K562 (cell line): ENCODE results near the gene REM2. TPM values are rescaled to one million over a fixed set of nuclear protein-coding genes. Genes with fewer than 3 reads are reported as not detected.

Experiments
- ATAC-seq: fragments of 200-7000 bp; cut with Tn5 transposase; 3 replicates; pipeline ENCODE4 v1.9.1; 2020; ENCODE audit warnings: moderate library complexity
- BruUV-seq: library from RNA; stranded (reverse); fragments of 400-500 nt; replicated peaks from 2 replicates; lab custom pipeline; 2021; lab: Mats Ljungman, UMichigan
- CTCF ChIA-PET: fragments of 300-600 bp; formaldehyde crosslinking; extraction: SDS; loops from one replicate; lab custom pipeline; 2021; ENCODE audit warnings: low intra/inter-chr PET ratio; lab: Yijun Ruan, JAX
- POLR2A ChIA-PET: fragments of 300-600, 350-650 bp; sonication (Branson Sonifier 250); formaldehyde crosslinking; extraction: SDS; loops from one replicate; lab custom pipeline; 2021; ENCODE audit warnings: antibody characterized with exemption, inconsistent platforms; lab: Yijun Ruan, JAX
- DNase-seq, 4 experiments: peaks; one replicate each; pipeline versions ENCODE4 v3.0.0 to v3.0.0-alpha.2; 2011 to 2018; ENCODE audit warnings: low spot score in 3 of 4, mixed read lengths in 3 of 4; ENCODE audit errors: extremely low read depth in 1 of 4
- FAIRE-seq: peaks from 2 replicates; lab custom pipeline; 2011; peaks lifted over from hg19 to GRCh38; lab: Jason Lieb, UNC
- H2AFZ ChIP-seq: 2 replicates; pipeline ENCODE4 v1.6.0; 2011; ENCODE audit warnings: low read depth, low read length, control low read depth, inconsistent platforms
- H3K27ac ChIP-seq: fragments of 200-600 bp; 3 replicates; pipeline ENCODE4 v1.8.0; 2011; ENCODE audit warnings: low read depth, mild to moderate bottlenecking, control low read depth, inconsistent platforms, low read length, moderate library complexity, mixed read lengths; ENCODE audit errors: extremely low read depth
- H3K27me3 ChIP-seq, 2 experiments: fragments of 300-600 bp in 1 of 2; 2 replicates in 1 of 2; 3 replicates in 1 of 2; pipeline versions ENCODE4 v1.6.0 to v1.8.0; 2011; ENCODE audit warnings: inconsistent platforms in 2 of 2, low read length in 2 of 2, mild to moderate bottlenecking in 1 of 2, mixed read lengths in 1 of 2, moderate library complexity in 1 of 2; ENCODE audit not compliant: control insufficient read depth in 2 of 2, insufficient read depth in 2 of 2
- H3K36me3 ChIP-seq: fragments of 300-600 bp; 3 replicates; pipeline ENCODE4 v1.8.0; 2011; ENCODE audit warnings: mild to moderate bottlenecking, low read length, inconsistent platforms; ENCODE audit not compliant: control insufficient read depth, insufficient read depth
- H3K4me1 ChIP-seq, 2 experiments: fragments of 200-600 bp in 1 of 2; replicated peaks in 1 of 2; 2 replicates in 1 of 2; 3 replicates in 1 of 2; pipeline versions ENCODE4 v1.5.1 to v1.8.0; 2011; ENCODE audit warnings: inconsistent platforms in 2 of 2, low read length in 2 of 2, mild to moderate bottlenecking in 1 of 2, mixed read lengths in 1 of 2, moderate library complexity in 1 of 2; ENCODE audit not compliant: control insufficient read depth in 2 of 2, insufficient read depth in 2 of 2
- H3K4me2 ChIP-seq: 2 replicates; pipeline ENCODE4 v1.6.1; 2011; ENCODE audit warnings: low read length, control low read depth, inconsistent platforms, mixed read lengths; ENCODE audit not compliant: insufficient read depth
- H3K4me3 ChIP-seq: fragments of 200-600 bp; sonication (generic), shearing (Covaris generic); 2 replicates; pipeline ENCODE4 v1.5.1; 2016; ENCODE audit warnings: control low read depth, inconsistent platforms
- H3K79me2 ChIP-seq: fragments of 200-600 bp; 3 replicates; pipeline ENCODE4 v1.8.0; 2011; ENCODE audit warnings: low read length, inconsistent platforms; ENCODE audit not compliant: control insufficient read depth, insufficient read depth
- H3K9ac ChIP-seq, 2 experiments: 2 replicates each; pipeline versions ENCODE4 v1.6.0 to v1.6.1; 2011; ENCODE audit warnings: low read depth in 2 of 2, low read length in 2 of 2, control low read depth in 1 of 2, inconsistent platforms in 1 of 2, mild to moderate bottlenecking in 1 of 2, mixed read lengths in 1 of 2; ENCODE audit not compliant: insufficient read depth in 1 of 2
- H3K9me1 ChIP-seq: one replicate; pipeline ENCODE4 v1.6.0; 2011; ENCODE audit warnings: inconsistent platforms, mild to moderate bottlenecking, low read length, moderate library complexity; ENCODE audit not compliant: control insufficient read depth, insufficient read depth
- H3K9me3 ChIP-seq: replicated peaks from 2 replicates; pipeline ENCODE4 v1.5.1; 2011; ENCODE audit warnings: low read depth, low read length, inconsistent platforms; ENCODE audit not compliant: control insufficient read depth, insufficient read depth
- H4K20me1 ChIP-seq: replicated peaks from 2 replicates; pipeline ENCODE4 v1.6.1; 2011; ENCODE audit warnings: low read length, inconsistent platforms, mixed read lengths; ENCODE audit not compliant: control insufficient read depth, insufficient read depth
- BACH1 ChIP-seq: fragments of 200-800 bp; sonication (Bioruptor generic); IDR thresholded peaks from 2 replicates; pipeline ENCODE4 v1.6.1; 2016; ENCODE audit warnings: missing genetic modification characterization, missing compliant biosample characterization
- BDP1 ChIP-seq: IDR thresholded peaks from 3 replicates; pipeline ENCODE4 v1.6.1; 2011; ENCODE audit not compliant: insufficient read length, insufficient read depth
- ILF3 ChIP-seq: fragments of 450-650 bp; IDR thresholded peaks from 2 replicates; pipeline ENCODE4 v1.6.1; 2018; ENCODE audit warnings: antibody characterized with exemption, mild to moderate bottlenecking, moderate library complexity, borderline replicate concordance
- NR2C1 ChIP-seq, 2 experiments: fragments of 450-650 bp; IDR thresholded peaks; 2 replicates each; pipeline ENCODE4 v1.6.1; 2017; ENCODE audit warnings: mild to moderate bottlenecking in 2 of 2, antibody characterized with exemption in 1 of 2, inconsistent platforms in 1 of 2, missing compliant biosample characterization in 1 of 2, missing genetic modification characterization in 1 of 2
- NUFIP1 ChIP-seq: fragments of 450-650 bp; IDR thresholded peaks from 2 replicates; pipeline ENCODE4 v1.6.1; 2018; ENCODE audit not compliant: partially characterized antibody
- PHF8 ChIP-seq: fragments of 200-600 bp; sonication (generic); IDR thresholded peaks from 2 replicates; pipeline ENCODE4 v1.6.1; 2012; ENCODE audit warnings: mixed run types, mild to moderate bottlenecking, inconsistent platforms, low read length, moderate library complexity, borderline replicate concordance
- PTRF ChIP-seq: fragments of 450-650 bp; IDR thresholded peaks from 2 replicates; pipeline ENCODE4 v1.6.1; 2016; ENCODE audit warnings: mild to moderate bottlenecking, missing genetic modification characterization, missing compliant biosample characterization
- RBM25 ChIP-seq: fragments of 200-400 bp; formaldehyde crosslinking; IDR thresholded peaks from 2 replicates; pipeline ENCODE4 v1.6.1; 2018; ENCODE audit warnings: low read length, low read depth, moderate library complexity; ENCODE audit not compliant: severe bottlenecking
- SMARCE1 ChIP-seq: fragments of 450-650 bp; IDR thresholded peaks from 2 replicates; pipeline ENCODE4 v1.7.1; 2016; ENCODE audit warnings: mild to moderate bottlenecking
- ZFP30 ChIP-seq: fragments of 250-450 bp; sonication (Bioruptor Pico); IDR thresholded peaks from 2 replicates; pipeline ENCODE4 v1.8.0; 2022; ENCODE audit warnings: moderate library complexity, mild to moderate bottlenecking, inconsistent platforms, borderline replicate concordance
- WGBS: fragments of 100-300 bp; shearing (Covaris generic); methylation state at CpG from one replicate; pipeline ENCODE4 v1.1.6; 2016; ENCODE audit warnings: low coverage, mixed read lengths; ENCODE audit not compliant: insufficient coverage; ENCODE audit errors: missing lambda C conversion rate; 5-methylcytosine and 5-hydroxymethylcytosine counted together
- in situ Hi-C: fragments of 300-500 bp; cut with MboI; formaldehyde crosslinking; loops from 4 replicates; pipeline ENCODE4 v1.15.0; 2018; ENCODE audit warnings: inconsistent platforms, mixed read lengths
- intact Hi-C: fragments of 100-400 bp; cut with micrococcal nuclease; formaldehyde crosslinking; loops from 2 replicates; pipeline ENCODE4 v1.14.2; 2022
- polyA plus RNA-seq, 8 experiments: library from polyadenylated mRNA; depleted of rRNA in 4 of 8; stranded (reverse) in 5 of 8; unstranded in 3 of 8; fragments of >200 nt; fragmentation: Nextera tagmentation in 2 of 8; fragmentation: Illumina TruSeq in 1 of 8; extraction: Ambion mirVana in 2 of 8; extraction: Trizol in 1 of 8; gene quantifications; 2 replicates each; pipeline versions ENCODE4 v1.2.1 to v1.2.3, GENCODE V29; 2011 to 2014; ENCODE audit warnings: inconsistent platforms in 1 of 8, missing spikeins in 1 of 8
- total RNA-seq, 7 experiments: library from RNA; depleted of rRNA in 6 of 7; stranded (reverse); fragments of >200 nt in 6 of 7; fragmentation: Illumina TruSeq in 2 of 7; extraction: Trizol in 2 of 7; gene quantifications; 2 replicates each; pipeline versions ENCODE4 v1.2.1 to v1.2.3, GENCODE V29; 2011 to 2021; ENCODE audit warnings: low replicate concordance in 1 of 7
- TF ChIP-seq, protein P1 (sequence below): fragments of 150-350 bp; IDR thresholded peaks from 2 replicates; pipeline ENCODE4 v1.6.1; 2014; ENCODE audit warnings: low read depth, mild to moderate bottlenecking, low read length, borderline replicate concordance
- TF ChIP-seq, protein P2 (sequence below), 2 experiments: fragments of 450-650 bp in 1 of 2; sonication (generic) in 1 of 2; formaldehyde crosslinking; conservative IDR thresholded peaks; 2 replicates each; pipeline versions ENCODE4 v1.4.0 to v1.8.1; 2020 to 2022; ENCODE audit warnings: mild to moderate bottlenecking in 1 of 2, missing genetic modification reagents in 1 of 2
- TF ChIP-seq, protein P3 (sequence below), 2 experiments: fragments of 450-650 bp; conservative IDR thresholded peaks; 2 replicates each; pipeline ENCODE4 v1.6.1; 2017; ENCODE audit warnings: mild to moderate bottlenecking in 2 of 2, moderate library complexity in 2 of 2

REM2 gene
- total and polyA plus RNA-seq, 9 of the 15 experiments (the other 6 are each of a cell fraction or from before 2014, with no cell fraction given) = 0.18 to 1.0 (median 0.38) TPM

DNA sequence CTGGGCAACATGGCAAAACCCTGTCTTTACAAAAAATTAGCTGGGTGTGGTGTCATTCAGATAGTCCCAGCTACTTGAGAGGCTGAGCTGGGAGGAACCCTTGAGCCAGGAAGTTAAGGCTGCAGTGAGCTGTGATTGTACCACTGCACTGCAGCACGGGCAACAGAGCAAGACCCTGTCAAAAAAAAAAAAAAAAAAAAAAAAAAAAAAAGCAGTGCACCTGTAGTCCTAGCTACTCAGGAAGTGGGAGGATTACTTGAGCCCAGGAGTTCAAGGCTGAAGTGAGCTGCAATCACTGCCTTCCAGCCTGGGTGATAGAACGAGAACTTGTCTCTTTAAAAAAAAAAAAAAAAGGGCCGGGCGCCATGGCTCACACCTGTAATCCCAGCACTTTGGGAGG, 5.6 kb downstream of the REM2 start:
- Histone ChIP-seq H3K4me1 (peaks cover 22 to 38% of the 10 kb centered on the region in 2 experiments), H3K27me3 (no peaks in the 10 kb centered on the region), H3K9me3 (no peaks in the 10 kb centered on the region), H3K36me3 (no peaks in the 10 kb centered on the region), H2AFZ (no peak overlapping the region), H3K9me1 (peaks cover 3% of the 10 kb centered on the region), H3K4me2 (peak overlapping the region; percentile 87; the same call in 1 of the 2 replicates), H3K4me3 (no peak overlapping the region), H3K9ac (no peak overlapping the region), H3K27ac (no peak overlapping the region), H3K79me2 (peaks cover 14% of the 10 kb centered on the region), H4K20me1 (no peaks in the 10 kb centered on the region)
- ChIA-PET CTCF (no interaction called here), POLR2A (interaction anchor here (0.8 to 1.4 kb wide), 3 partner anchors 12 to 59 kb away, joined by 3 to 6 read pairs (median 6); partner anchors contain the start of gene MRPL52)
- no TSS peak for BruUV-seq
- ATAC-seq (no peak), DNase-seq (no peak), FAIRE-seq (no peak)
- TF ChIP-seq RBM25 (no peak), BACH1 (tag) (no peak), SMARCE1 (no peak), NUFIP1 (no peak), NR2C1 (IDR thresholded peaks at IDR 0.05) (no peak), NR2C1 (tag; IDR thresholded peaks at IDR 0.05) (no peak), BDP1 (no peak), PTRF (tag) (no peak), ILF3 (no peak), PHF8 (no peak), ZFP30 (CRISPR knock-in tag) (no peak)
- TF ChIP-seq, protein P1, sequence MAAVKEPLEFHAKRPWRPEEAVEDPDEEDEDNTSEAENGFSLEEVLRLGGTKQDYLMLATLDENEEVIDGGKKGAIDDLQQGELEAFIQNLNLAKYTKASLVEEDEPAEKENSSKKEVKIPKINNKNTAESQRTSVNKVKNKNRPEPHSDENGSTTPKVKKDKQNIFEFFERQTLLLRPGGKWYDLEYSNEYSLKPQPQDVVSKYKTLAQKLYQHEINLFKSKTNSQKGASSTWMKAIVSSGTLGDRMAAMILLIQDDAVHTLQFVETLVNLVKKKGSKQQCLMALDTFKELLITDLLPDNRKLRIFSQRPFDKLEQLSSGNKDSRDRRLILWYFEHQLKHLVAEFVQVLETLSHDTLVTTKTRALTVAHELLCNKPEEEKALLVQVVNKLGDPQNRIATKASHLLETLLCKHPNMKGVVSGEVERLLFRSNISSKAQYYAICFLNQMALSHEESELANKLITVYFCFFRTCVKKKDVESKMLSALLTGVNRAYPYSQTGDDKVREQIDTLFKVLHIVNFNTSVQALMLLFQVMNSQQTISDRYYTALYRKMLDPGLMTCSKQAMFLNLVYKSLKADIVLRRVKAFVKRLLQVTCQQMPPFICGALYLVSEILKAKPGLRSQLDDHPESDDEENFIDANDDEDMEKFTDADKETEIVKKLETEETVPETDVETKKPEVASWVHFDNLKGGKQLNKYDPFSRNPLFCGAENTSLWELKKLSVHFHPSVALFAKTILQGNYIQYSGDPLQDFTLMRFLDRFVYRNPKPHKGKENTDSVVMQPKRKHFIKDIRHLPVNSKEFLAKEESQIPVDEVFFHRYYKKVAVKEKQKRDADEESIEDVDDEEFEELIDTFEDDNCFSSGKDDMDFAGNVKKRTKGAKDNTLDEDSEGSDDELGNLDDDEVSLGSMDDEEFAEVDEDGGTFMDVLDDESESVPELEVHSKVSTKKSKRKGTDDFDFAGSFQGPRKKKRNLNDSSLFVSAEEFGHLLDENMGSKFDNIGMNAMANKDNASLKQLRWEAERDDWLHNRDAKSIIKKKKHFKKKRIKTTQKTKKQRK = no peak
- TF ChIP-seq, protein P2, sequence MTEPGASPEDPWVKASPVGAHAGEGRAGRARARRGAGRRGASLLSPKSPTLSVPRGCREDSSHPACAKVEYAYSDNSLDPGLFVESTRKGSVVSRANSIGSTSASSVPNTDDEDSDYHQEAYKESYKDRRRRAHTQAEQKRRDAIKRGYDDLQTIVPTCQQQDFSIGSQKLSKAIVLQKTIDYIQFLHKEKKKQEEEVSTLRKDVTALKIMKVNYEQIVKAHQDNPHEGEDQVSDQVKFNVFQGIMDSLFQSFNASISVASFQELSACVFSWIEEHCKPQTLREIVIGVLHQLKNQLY (CRISPR knock-in tag; conservative IDR thresholded peaks at IDR 0.05) = no peak
- TF ChIP-seq, protein P3, sequence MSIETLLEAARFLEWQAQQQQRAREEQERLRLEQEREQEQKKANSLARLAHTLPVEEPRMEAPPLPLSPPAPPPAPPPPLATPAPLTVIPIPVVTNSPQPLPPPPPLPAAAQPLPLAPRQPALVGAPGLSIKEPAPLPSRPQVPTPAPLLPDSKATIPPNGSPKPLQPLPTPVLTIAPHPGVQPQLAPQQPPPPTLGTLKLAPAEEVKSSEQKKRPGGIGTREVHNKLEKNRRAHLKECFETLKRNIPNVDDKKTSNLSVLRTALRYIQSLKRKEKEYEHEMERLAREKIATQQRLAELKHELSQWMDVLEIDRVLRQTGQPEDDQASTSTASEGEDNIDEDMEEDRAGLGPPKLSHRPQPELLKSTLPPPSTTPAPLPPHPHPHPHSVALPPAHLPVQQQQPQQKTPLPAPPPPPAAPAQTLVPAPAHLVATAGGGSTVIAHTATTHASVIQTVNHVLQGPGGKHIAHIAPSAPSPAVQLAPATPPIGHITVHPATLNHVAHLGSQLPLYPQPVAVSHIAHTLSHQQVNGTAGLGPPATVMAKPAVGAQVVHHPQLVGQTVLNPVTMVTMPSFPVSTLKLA (conservative IDR thresholded peaks at IDR 0.05) = no peak
- 35% methylated on average over 2 of the region's 4 CpGs for WGBS
- intact Hi-C loops (no loop called here), in situ Hi-C loops (no loop called here)
